HFFc6 (cell line): ENCODE data around the gene CENPC. TPM values are rescaled to one million over a fixed set of nuclear protein-coding genes. Genes with fewer than 3 reads are reported as not detected.
A peak's percentile ranks its signal among the peaks of the same experiment; 100 is the strongest.

Experiments used
- DNase-seq: peaks from one replicate; pipeline ENCODE4 v3.0.0-alpha.2; 2018
- H3K27ac Mint-ChIP-seq: 2 replicates; pipeline ENCODE4 v1.8.0; 2020; ENCODE audit warnings: mild to moderate bottlenecking, mixed read lengths
- H3K27me3 Mint-ChIP-seq: 2 replicates; pipeline ENCODE4 v1.8.0; 2021; ENCODE audit warnings: mild to moderate bottlenecking, moderate library complexity, mixed read lengths; ENCODE audit not compliant: insufficient read depth
- H3K36me3 Mint-ChIP-seq: 2 replicates; pipeline ENCODE4 v1.8.0; 2021; ENCODE audit warnings: low read depth, mixed read lengths
- H3K4me1 Mint-ChIP-seq: 2 replicates; pipeline ENCODE4 v1.8.0; 2020; ENCODE audit warnings: low read depth, mixed read lengths
- H3K4me3 Mint-ChIP-seq: 2 replicates; pipeline ENCODE4 v1.8.0; 2020; ENCODE audit warnings: mild to moderate bottlenecking, moderate library complexity, mixed read lengths
- H3K9me3 Mint-ChIP-seq: 2 replicates; pipeline ENCODE4 v1.8.0; 2020; ENCODE audit warnings: mild to moderate bottlenecking, mixed read lengths
- CTCF ChIP-seq: fragments of 200-600 bp; sonication (generic); IDR thresholded peaks from 2 replicates; pipeline ENCODE4 v1.5.0; 2021; ENCODE audit warnings: antibody characterized with exemption, mild to moderate bottlenecking
- total RNA-seq, 6 experiments: library from RNA; stranded (reverse); fragmentation: NEBNext Ultra II Directional; extraction: Animal tissue kit (Norgen Biotek cat#: 25700); gene quantifications; 2 replicates in 1 of 6; 3 replicates in 5 of 6; pipeline ENCODE4 v1.2.3, GENCODE V29; 2021

Gene CENPC
- total RNA-seq, 6 experiments from 2014 or later = 8.0 to 9.4 (median 9.0) TPM

GRCh38 chr4:67483868-67484602, 61.3 kb downstream of the CENPC start:
- Mint-ChIP-seq H3K9me3 (peaks cover 4% of the 10 kb centered on the region; the same call in 1 of the 2 replicates), H3K4me3 (peak overlapping the region; percentile 42; the same call in 1 of the 2 replicates), H3K27me3 (no peaks in the 10 kb centered on the region), H3K27ac (peak overlapping the region; percentile 77), H3K36me3 (peaks cover 39% of the 10 kb centered on the region), H3K4me1 (peaks cover 29% of the 10 kb centered on the region)
- no peak for TF ChIP-seq CTCF
- peak; percentile 25 for DNase-seq

- Mint-ChIP-seq H3K36me3 (peaks cover 63% of the 10 kb centered on the region), H3K4me1 (peaks cover 23% of the 10 kb centered on the region), H3K27ac (no peak overlapping the region), H3K27me3 (no peaks in the 10 kb centered on the region; the same call in 1 of the 2 replicates), H3K9me3 (peaks cover 8% of the 10 kb centered on the region; the same call in 1 of the 2 replicates), H3K4me3 (no peak overlapping the region)
- no peak for TF ChIP-seq CTCF
- DNase-seq = no peak
These were observed 64.5 kb downstream of the CENPC start for GRCh38 chr4:67480810-67481209.

GRCh38 chr4:67475155-67475554, 70.1 kb downstream of the CENPC start:
- no peaks in the 10 kb centered on the region for H3K4me1 Mint-ChIP-seq
- no peak for TF ChIP-seq CTCF
- H3K36me3 Mint-ChIP-seq = peaks cover 48% of the 10 kb centered on the region
- no peak for DNase-seq
- no peak overlapping the region for H3K27ac Mint-ChIP-seq
- H3K4me3 Mint-ChIP-seq = no peak overlapping the region
- no peaks in the 10 kb centered on the region; the same call in 1 of the 2 replicates for H3K27me3 Mint-ChIP-seq
- H3K9me3 Mint-ChIP-seq = peaks cover 4% of the 10 kb centered on the region; the same call in 1 of the 2 replicates

- no peak for DNase-seq
- H3K4me1 Mint-ChIP-seq = no peaks in the 10 kb centered on the region
- no peak overlapping the region for H3K27ac Mint-ChIP-seq
- no peaks in the 10 kb centered on the region for H3K27me3 Mint-ChIP-seq
- H3K4me3 Mint-ChIP-seq = no peak overlapping the region
- TF ChIP-seq CTCF = no peak
- H3K36me3 Mint-ChIP-seq = peaks cover 10% of the 10 kb centered on the region; the same call in 1 of the 2 replicates
- no peaks in the 10 kb centered on the region for H3K9me3 Mint-ChIP-seq
These were observed 74.4 kb downstream of the CENPC start for GRCh38 chr4:67470871-67471270.

- Mint-ChIP-seq H3K4me3 (no peak overlapping the region), H3K27ac (no peak overlapping the region), H3K4me1 (peaks cover 8% of the 10 kb centered on the region; the same call in 1 of the 2 replicates), H3K27me3 (no peaks in the 10 kb centered on the region), H3K9me3 (no peaks in the 10 kb centered on the region), H3K36me3 (peaks cover 8% of the 10 kb centered on the region; the same call in 1 of the 2 replicates)
- no peak for TF ChIP-seq CTCF
- no peak for DNase-seq
These were observed 76.5 kb downstream of the CENPC start for GRCh38 chr4:67468830-67469229.
